Ramos (cell line): Measurements from ENCODE around the gene LAMTOR2.
"Not testable (repeated sequence)": the region's sequence is repeated elsewhere in the genome, so short reads cannot be mapped to it uniquely, and the experiment has no call there.

Experiments used
- in situ Hi-C: fragments of 300-500 bp; cut with MboI; formaldehyde crosslinking; loops from one replicate; pipeline ENCODE4 v1.14.3; 2022; ENCODE audit warnings: low sequenced_read_pairs; ENCODE audit not compliant: unreplicated experiment

The LAMTOR2 gene

DNA sequence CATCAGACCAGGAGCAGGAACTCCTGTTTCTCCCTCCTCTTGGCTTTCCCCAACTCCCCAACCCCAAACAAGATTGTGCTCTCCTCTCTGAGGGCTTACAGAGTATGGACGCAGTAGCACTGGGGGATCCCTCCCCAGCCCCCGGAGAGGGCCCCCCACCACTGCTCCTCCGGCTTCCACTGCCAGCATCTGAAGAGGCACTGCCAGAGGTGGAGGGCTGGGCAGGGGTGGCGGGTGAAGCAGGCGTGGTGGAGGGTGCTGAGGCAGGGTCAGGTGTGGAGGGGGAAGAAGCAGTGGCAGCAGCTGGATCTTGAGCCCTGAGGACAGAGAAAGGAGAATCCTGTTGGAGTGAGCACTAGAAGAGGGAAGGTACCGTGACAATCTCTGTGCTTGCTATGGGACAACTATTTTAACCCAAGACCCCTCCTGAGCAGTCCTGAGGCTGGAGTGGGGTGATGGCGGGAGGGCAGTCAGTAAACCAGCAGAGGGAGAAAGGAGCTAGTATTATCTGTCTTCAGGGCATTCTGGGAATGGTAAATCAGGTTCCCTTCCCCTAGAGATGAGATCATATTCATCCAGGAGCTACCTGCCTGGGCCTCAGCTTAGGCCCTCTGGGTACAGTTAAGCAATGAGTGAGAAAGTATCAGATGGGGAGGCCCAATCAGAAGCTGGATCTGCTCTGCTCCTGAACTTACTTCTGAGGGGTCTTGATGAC, 3.4 kb upstream of the LAMTOR2 start:
- in situ Hi-C loops: no loop called here

DNA sequence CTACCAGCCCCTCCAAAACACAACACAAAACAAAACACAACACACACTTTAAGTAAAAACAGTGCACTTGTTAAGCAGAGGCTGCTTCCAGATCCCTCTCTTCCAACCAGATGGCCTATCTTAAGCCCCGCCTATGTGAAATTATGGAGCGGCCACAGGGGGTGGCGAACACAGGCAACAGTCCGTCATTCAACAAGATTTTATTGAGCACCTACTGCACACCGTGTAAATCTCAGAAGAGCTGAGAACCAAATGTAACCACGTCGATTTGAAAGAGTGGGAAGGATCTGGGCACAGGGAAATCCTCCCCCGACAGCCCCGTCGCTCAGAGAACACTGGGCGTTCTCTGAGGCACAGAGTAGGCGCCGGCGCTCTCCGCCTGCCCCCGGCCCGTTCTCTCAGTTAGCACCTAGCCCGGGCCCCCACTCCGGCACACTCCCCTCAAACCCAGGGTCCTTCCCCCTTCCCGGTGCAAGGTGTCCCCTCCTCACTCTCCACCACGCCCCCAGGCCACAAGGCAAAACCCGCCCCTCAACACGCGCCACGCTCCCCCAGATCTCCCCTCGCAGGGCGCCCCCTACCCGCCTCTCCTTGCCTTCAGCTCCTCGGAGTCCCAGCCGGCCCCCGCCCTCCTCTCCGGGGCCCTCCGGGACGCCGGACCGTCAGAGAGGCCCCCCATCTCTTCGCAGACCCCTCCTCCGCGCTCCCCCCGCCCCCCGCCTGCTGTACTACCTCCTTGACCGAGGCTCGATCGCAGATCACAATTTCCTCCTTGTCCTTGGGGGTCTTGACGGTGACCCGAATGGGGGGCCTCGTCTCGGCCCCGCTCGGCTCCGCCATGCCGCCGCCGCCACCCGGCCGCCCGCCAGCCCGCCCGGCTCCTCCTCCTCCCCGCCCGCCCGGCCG, 1.5 kb upstream of the LAMTOR2 start:
- in situ Hi-C loops: no loop called here

DNA sequence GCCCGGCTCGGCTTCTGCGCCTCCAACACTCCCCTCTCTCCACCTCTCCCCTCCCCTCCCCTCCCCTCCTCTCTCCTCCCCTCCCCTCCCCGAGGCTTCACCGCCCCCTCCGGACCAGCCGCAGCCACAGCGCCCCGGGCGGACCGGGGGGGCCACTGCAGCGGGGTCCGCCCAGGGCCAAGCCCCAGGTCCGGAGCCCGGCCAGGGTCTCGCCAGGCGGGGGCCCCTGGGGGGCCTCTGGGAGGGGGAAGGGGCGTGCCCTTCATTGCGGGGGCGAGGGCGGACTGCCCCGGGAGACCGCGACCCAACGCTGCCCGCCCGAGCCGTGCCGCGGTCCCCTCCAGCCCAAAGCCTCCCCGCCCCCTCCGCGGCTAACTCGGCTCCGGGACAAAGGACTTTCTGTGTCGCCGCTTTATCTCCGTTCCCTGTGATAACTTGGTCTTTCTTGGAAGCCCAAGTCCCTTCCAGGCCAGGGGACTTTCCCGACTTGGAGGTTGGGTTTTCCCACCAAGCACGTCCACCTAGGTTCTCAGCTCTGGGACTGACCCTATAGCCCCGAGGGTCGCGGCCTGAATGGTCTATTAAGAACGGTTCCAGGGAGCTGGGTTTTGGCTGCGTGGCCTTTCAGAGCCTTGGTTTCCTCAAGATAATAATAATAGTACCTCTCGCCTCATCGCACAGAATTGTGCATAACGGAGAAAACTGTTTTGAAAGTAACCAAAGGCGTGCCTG, 648 bp upstream of the LAMTOR2 start, which contains the start of gene UBQLN4:
TSS of gene UBQLN4 (minus strand) at position 31 of the 732 bp plus-strand sequence. CDS start 97 bp downstream, outside the sequence.
- in situ Hi-C loops: no loop called here

DNA sequence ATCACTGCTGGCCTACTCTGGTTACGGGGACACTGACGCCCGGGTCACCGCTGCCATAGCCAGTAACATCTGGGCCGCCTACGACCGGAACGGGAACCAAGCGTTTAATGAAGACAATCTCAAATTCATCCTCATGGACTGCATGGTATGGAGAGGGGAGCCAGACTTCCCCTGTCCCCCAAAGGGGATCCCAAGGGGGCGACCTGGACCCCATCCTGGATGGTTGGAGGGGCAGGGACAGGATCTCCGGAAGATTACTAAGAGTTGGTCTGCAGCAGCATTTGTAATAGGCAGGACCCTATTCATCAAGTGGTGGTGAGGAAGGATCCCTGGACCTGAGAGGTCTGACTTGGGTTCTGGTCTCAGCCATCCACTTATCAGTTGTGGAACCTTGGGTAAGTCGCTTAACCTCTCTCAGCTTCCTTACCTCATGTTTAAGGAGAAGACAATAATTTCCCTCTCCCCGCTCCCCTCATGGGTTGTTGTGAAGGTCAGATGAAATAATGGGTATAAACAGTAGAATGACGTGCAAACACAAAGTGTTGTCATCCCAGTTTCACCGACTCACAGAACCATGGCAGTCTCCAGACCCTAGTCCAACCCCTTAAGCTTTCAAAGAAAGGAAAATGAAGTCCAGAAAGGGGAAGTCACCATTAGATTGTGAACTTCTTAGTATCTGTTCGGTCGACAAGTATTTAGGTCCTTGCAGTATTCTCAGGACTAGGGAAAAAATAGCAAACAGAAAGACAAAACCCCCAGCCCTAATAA, 883 bp downstream of the LAMTOR2 start:
- in situ Hi-C loops: no loop called here

DNA sequence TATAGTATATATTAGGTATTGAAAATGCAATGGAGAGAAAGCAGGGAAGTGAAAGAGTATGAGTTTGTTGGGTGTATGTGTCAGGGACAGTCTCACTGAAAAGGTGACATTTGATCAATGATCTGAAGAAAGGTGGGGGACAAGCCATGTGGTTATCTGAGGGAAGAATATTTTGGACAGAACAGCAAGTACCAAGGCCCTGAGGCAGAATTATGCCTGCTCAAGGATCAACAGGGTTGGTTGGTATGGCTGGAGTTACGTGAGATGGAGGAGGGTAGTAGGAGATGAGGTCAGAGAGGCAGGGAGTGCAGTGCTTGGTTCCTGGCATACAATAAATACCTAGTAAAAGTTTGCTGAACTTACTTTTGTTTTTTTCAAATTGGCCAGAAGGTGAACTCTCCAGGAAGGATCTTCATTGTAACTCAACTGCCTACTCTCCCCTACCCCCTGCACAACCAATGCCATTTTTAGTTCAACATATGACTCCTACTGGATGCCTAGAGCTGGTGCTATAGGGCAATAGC, 1.8 kb downstream of the LAMTOR2 start:
- in situ Hi-C loops: no loop called here

DNA sequence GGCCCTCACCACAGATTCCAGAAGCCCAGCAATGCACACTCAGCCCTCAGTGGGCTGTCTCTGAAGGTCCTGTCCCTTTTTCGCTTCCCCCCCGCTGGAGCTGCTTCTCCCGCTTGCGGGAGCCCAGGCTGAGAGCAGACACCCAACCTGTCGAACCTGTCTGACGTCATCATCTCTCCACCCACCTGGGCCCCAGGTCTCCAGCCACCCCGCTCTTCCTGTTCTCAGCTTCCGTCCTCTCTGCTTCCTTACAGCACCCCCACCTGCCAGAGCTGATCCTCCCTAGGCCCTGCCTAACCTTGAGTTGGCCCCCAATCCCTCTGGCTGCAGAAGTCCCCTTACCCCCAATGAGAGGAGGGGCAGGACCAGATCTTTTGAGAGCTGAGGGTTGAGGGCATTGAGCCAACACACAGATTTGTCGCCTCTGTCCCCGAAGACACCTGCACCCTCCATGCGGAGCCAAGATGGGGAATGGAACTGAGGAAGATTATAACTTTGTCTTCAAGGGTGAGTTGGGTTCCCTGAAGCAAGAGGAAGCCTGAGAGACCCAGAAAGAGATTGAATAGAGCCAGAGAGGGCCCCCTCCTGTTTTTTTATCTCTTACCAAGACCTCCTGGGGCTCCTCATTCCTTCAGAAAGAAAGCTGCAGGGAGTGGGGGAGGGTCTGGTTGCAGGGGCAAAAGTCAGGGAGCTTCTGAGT, 6.5 kb downstream of the LAMTOR2 start, which contains the start of gene RAB25:
TSS of gene RAB25 (plus strand) at position 224 of the 700 bp plus-strand sequence. CDS start at position 465, 241 bp downstream.
- in situ Hi-C loops: loop anchor here (10.0 kb wide), 1 partner anchor 126 kb away; the partner anchor contains the start of gene KHDC4

DNA sequence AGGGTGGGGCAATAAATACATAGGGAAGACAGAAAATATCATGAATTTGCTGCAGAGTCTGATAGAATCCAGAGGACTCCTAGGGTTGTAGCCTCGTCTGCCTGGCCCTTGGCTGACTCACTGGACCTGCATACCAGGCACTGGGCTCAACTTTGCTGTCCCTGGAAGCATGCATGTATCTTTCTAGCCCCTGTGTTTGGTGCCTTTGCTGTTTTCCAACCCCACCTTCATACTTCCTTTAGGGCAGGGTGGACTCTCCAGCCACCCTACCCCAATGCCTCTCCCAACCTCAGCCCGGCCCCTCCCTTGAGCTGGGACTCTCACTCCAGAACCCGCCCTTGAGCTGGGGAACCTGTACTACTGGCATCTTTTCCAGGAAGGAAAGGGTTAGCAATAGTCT, 7.6 kb downstream of the LAMTOR2 start:
- in situ Hi-C loops: loop anchor here (10.0 kb wide), 1 partner anchor 127 kb away; the partner anchor contains the start of gene KHDC4

DNA sequence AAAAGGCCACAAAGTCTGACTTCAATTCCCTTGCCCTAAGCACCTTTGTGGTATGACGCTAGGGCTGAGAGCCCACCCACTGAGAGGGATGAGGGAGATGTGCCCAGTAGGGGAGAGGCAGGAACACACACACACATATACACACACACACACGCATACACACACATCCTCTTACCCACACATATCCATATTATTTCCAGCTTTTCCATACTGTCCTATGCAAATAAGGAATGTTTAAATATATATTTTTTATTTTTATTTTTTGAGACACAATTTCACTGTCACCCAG, 9.4 kb downstream of the LAMTOR2 start:
- in situ Hi-C loops: loop anchor here (10.0 kb wide), 1 partner anchor 129 kb away; the partner anchor contains the start of gene KHDC4

DNA sequence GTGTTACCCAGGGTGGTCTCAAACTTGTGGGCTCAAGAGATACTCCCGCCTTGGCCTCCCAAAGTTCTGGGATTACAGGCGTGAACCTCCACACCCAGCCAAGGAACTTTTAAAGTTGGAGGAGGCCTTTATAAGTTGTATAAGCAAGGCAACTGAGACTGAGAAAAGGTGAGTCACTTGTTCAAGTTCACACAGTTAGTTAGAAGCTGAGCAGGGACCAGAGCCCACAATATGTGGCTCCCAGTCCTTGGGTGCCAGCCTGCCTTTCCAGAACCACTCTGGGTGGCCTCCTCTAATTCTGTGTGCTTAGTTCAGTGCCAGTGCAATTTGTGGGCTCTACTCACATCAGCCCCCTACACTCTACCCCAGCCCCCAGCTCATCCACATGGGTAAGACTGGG, 10.0 kb downstream of the LAMTOR2 start:
- in situ Hi-C loops: loop anchor here (10.0 kb wide), 1 partner anchor 130 kb away; the partner anchor contains the start of gene KHDC4

DNA sequence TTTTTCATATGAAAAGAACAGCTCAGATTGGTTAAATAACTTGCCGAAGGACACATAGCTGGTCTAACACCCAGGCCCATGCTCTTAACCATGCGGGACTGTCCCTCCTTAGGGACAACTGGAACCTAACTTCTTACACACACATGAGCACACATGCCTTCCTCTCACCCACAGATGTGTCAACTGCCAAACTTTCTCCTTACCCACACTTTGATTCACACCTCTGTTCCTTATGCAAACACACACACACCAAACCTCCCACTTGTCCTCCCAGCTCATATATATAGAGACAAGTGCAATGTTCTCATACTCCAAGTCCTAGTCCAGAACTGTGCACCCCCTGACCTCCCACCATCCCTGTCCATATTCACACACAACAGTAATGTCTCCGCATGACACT, 10.6 kb downstream of the LAMTOR2 start:
- in situ Hi-C loops: loop anchor here (10.0 kb wide), 1 partner anchor 130 kb away; the partner anchor contains the start of gene KHDC4

DNA sequence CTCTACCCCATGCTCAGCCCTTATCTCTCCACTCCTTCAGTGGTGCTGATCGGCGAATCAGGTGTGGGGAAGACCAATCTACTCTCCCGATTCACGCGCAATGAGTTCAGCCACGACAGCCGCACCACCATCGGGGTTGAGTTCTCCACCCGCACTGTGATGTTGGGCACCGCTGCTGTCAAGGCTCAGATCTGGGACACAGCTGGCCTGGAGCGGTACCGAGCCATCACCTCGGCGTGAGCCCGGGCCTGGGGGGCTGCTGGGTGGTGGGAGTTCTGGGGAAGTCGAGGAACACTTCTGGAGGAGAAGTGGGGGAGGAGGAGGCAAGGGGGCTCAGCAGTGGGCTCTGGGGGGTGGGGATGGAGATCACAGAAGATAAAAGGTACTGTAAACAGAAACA, 11.3 kb downstream of the LAMTOR2 start:
- in situ Hi-C loops: loop anchor here (10.0 kb wide), 1 partner anchor 131 kb away; the partner anchor contains the start of gene KHDC4

DNA sequence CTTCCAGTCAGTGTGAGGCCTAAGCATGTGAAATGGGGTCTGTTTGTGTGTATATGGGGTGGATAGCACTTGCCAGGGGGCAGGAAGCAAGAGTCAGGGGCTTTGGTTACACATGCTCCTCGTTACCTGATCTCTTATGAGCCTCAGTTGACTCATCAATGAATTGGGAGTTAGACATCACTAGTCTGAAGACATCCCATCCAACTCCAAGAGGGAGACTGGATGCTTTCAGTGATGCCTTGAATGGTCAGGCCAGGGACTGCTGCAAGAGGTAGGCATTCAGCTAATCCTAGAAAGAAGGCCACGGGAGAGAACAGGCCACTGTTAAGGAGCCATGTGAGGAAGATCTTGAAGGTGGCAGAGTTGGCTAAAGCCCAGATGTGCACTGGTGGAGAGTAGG, 12.7 kb downstream of the LAMTOR2 start:
- in situ Hi-C loops: loop anchor here (10.0 kb wide), 1 partner anchor 132 kb away; the partner anchor contains the start of gene KHDC4

DNA sequence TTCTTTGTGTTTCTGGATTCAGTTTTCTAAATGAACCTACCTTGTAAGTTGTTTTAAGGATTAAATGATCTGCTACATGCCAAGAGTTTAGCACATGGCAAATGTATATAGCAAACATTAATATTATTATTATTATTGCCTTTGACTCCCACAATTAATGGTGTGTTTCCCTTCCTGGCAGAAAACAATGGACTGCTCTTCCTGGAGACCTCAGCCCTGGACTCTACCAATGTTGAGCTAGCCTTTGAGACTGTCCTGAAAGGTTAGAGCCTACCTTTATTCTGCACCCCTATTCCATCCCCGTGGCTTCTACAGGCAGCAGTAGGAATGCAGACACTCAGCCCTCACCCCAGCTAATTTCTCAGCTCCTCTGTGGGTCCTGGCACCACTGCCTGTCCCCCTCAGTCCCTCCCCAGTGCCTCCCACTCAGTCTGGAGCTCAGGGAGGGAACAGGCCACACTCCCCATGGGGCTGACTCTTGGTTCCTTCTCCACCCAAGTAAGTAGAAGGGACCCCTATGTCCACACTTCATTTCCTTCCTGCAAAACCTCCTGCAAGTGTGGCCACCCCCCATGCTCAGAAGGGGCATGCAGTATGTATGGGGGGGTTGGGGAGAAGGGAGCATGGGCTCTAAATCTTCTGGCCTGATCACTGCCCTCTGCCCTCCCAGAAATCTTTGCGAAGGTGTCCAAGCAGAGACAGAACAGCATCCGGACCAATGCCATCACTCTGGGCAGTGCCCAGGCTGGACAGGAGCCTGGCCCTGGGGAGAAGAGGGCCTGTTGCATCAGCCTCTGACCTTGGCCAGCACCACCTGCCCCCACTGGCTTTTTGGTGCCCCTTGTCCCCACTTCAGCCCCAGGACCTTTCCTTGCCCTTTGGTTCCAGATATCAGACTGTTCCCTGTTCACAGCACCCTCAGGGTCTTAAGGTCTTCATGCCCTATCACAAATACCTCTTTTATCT, 15.2 kb downstream of the LAMTOR2 start:
- in situ Hi-C loops: loop anchor here (10.0 kb wide), 1 partner anchor 135 kb away; the partner anchor contains the start of gene KHDC4

DNA sequence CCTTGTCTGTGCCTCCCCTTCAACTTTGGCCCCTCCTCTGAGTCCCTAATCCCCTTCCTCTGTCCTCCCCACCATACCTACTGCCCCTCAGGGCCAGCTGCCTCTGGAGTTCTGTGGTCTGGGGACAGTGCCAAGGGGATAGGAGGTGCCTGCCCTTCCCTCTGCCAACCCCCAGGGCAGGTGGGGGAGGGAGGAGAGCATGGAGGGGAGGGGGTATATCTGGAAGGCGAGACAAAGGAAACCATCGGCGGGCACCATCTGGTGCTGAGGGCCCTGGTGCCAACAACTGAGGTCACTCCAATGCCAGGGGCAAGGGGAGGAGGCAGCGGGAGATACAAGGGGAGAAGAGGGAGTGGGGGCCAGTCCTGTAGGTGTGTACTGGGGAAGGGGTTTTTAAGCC, 16.0 kb downstream of the LAMTOR2 start:
- in situ Hi-C loops: no loop called here

DNA sequence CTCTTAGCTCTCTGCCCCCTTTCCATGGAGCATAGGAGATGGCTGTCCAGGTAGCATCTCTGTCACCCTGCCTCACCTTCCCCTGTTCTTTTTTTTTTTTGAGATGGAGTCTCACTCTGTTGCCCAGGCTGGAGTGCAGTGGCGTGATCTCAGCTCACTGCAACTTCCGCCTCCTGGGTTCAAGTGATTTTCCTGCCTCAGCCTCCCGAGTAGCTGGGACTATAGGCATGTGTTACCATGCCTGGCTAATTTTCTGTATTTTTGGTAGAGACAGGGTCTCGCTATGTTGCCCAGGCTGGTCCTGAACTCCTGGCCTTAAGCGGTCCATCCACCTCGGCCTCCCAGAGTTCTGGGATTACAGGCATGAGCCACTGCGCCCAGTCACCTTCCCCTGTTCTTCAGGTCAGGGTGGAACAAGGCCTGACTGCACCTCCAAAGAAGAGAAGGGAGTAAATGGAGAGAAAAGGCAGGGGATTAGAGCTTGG, 16.8 kb downstream of the LAMTOR2 start:
- in situ Hi-C loops: not testable (repeated sequence)

DNA sequence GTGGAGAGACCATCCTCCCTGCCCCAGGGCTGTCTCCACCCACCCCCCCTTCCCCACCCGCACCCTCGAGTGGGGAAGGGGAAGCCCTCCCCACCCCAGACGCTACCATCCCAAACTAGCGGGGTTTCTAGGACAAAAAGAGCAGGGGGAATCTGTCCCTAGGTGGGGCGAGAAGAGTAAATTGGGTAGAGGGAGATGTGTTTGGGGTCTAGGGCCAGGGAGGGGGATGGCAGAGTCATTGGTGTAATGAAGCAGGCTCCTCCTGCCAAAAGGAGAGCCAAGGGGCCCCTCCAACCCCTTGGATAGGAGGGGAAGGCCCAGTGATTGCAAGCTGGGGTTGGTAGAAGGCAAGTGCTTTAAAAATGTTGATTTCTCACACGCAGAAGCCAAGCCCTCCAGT, 17.7 kb downstream of the LAMTOR2 start:
- in situ Hi-C loops: no loop called here

DNA sequence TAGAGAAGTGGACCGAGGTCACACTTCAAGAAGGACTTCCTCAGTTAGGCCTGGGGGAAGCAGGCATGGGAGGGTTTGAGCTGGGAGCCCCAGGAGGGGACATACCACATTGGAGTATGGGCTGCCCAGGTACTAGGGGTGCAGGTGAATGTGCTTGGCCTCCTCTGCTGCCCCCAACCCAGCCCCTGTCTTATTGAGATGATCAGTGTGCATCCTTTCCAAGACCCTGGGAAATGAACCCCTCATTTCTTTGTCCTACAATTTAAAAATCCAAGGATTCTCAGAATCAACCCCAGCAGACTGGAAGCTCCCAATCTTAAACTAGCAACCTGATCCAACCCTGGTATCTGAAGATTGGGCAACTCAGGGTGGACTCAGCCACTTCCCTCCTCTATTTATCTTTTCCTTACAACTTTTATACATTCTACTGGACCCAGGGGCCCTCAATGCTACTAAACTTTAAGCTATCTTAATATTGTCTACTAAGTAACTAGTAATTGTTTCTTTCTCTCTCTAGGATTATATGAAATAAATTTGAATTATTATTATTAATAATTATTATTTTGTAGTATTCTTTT, 18.6 kb downstream of the LAMTOR2 start:
- in situ Hi-C loops: no loop called here
